ENCODE measurements around the gene BMS1.
"Not testable (repeated sequence)": the region's sequence is repeated elsewhere in the genome, so short reads cannot be mapped to it uniquely, and the experiment has no call there.

BMS1 gene

GRCh38 chr10:42795701-42796100, 13.1 kb downstream of the BMS1 start:
- no peak for DNase-seq (ENCODE audit: low read depth)

GRCh38 chr10:42801135-42801534, 18.5 kb downstream of the BMS1 start:
- no peak for DNase-seq (ENCODE audit: low read depth)

- no peak for DNase-seq (ENCODE audit: low read depth)
Observed at GRCh38 chr10:42802876-42803275, 20.3 kb downstream of the BMS1 start.

GRCh38 chr10:42809676-42810075, 27.1 kb downstream of the BMS1 start:
- no peak for DNase-seq (ENCODE audit: low read depth)

- no peak for DNase-seq (ENCODE audit: low read depth)
Observed at GRCh38 chr10:42812028-42812427, 29.4 kb downstream of the BMS1 start.

GRCh38 chr10:42813989-42814687, 31.5 kb downstream of the BMS1 start:
- not testable (repeated sequence) for DNase-seq (ENCODE audit: low read depth)

- DNase-seq (ENCODE audit: low read depth) = not testable (repeated sequence)
Observed at GRCh38 chr10:42816334-42816733, 33.7 kb downstream of the BMS1 start.

- DNase-seq (ENCODE audit: low read depth) = no peak
Observed at GRCh38 chr10:42816912-42817311, 34.3 kb downstream of the BMS1 start.

- not testable (repeated sequence) for DNase-seq (ENCODE audit: low read depth)
Observed at GRCh38 chr10:42817417-42817816, 34.8 kb downstream of the BMS1 start.

- not testable (repeated sequence) for DNase-seq (ENCODE audit: low read depth)
Observed at GRCh38 chr10:42826759-42827158, 44.2 kb downstream of the BMS1 start.

- no peak for DNase-seq (ENCODE audit: low read depth)
Observed at GRCh38 chr10:42827201-42827600, 44.6 kb downstream of the BMS1 start.

- not testable (repeated sequence) for DNase-seq (ENCODE audit: low read depth)
Observed at GRCh38 chr10:42828391-42828790, 45.8 kb downstream of the BMS1 start.

- DNase-seq (ENCODE audit: low read depth) = no peak
Observed at GRCh38 chr10:42830237-42830636, 47.6 kb downstream of the BMS1 start.

GRCh38 chr10:42836096-42836495, 53.5 kb downstream of the BMS1 start:
- DNase-seq (ENCODE audit: low read depth) = no peak

GRCh38 chr10:42836771-42837468, 54.3 kb downstream of the BMS1 start:
- no peak for DNase-seq (ENCODE audit: low read depth)

- not testable (repeated sequence) for DNase-seq (ENCODE audit: low read depth)
Observed at GRCh38 chr10:42844810-42845209, 62.2 kb downstream of the BMS1 start.

GRCh38 chr10:42847261-42847660, 64.7 kb downstream of the BMS1 start:
- not testable (repeated sequence) for DNase-seq (ENCODE audit: low read depth)

- no peak for DNase-seq (ENCODE audit: low read depth)
Observed at GRCh38 chr10:42850931-42851330, 68.3 kb downstream of the BMS1 start.

GRCh38 chr10:42859256-42859655, 76.7 kb downstream of the BMS1 start:
- DNase-seq (ENCODE audit: low read depth) = no peak

GRCh38 chr10:42860016-42860415, 77.4 kb downstream of the BMS1 start:
- DNase-seq (ENCODE audit: low read depth) = not testable (repeated sequence)

- not testable (repeated sequence) for DNase-seq (ENCODE audit: low read depth)
Observed at GRCh38 chr10:42862801-42863200, 80.2 kb downstream of the BMS1 start.

- no peak for DNase-seq (ENCODE audit: low read depth)
Observed at GRCh38 chr10:42864575-42864974, 82.0 kb downstream of the BMS1 start.

GRCh38 chr10:42865716-42866114, 83.1 kb downstream of the BMS1 start:
- DNase-seq (ENCODE audit: low read depth) = no peak
